AG04449 (cell line): ENCODE measurements around the gene POLR2E.

Experiments
- CTCF ChIA-PET: fragments of 350-600 bp; formaldehyde crosslinking; extraction: SDS; loops from one replicate; lab custom pipeline; 2021; ENCODE audit warnings: antibody characterized with exemption; lab: Yijun Ruan, JAX
- POLR2A ChIA-PET: fragments of 400-600, 350-600 bp; formaldehyde crosslinking; extraction: SDS; loops from one replicate; lab custom pipeline; 2020; ENCODE audit warnings: antibody characterized with exemption, inconsistent platforms; lab: Yijun Ruan, JAX
- DNase-seq: peaks from one replicate; pipeline ENCODE4 v3.0.0-alpha.2; 2010; ENCODE audit warnings: low read depth, low spot score
- H3K4me3 ChIP-seq: 2 replicates; pipeline ENCODE4 v1.5.1; 2011; ENCODE audit warnings: low read depth, mild to moderate bottlenecking, control low read depth, low read length
- TF ChIP-seq, protein P1 (sequence below): IDR thresholded peaks from one replicate; pipeline ENCODE4 v1.5.1; 2011; ENCODE audit warnings: mild to moderate bottlenecking, moderate library complexity, low read length, control low read depth, inconsistent platforms; ENCODE audit not compliant: insufficient read depth; ENCODE audit errors: missing control alignments

The POLR2E gene

DNA sequence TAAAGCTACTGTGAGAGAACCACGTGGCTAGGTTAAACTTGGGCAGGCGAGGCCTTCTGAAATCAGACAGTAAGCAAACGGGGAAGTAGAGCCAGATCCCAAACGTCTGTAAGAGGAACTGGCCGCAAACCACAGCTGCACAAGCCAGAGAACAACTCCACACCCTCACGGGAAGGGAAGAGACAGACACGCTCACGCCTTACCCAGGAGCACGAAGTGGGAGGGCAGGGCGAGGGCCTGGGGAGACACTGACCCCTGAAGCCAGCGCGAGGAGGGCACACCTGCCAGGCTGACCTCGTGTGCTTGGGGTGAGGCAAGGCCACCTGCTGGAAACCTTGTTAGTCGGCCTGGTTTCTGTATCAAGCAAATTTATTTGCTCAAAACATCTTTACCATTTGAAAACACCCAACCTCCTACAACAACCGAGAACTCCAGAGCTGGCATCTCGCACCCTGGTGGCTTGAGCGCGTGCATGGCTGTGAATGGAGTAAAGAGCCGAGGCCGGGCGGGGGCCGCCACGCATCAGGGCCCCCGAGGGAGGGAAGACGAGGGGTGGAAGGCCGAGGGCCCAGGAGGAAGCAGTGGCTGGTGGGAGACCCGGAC, 7.3 kb downstream of the POLR2E start:
- CTCF ChIA-PET: interaction anchor here (1.4 kb wide), 1 partner anchor 23 kb away, joined by 4 read pairs; no protein-coding TSS in a partner anchor
- POLR2A ChIA-PET: no interaction called here
- TF ChIP-seq, protein P1, sequence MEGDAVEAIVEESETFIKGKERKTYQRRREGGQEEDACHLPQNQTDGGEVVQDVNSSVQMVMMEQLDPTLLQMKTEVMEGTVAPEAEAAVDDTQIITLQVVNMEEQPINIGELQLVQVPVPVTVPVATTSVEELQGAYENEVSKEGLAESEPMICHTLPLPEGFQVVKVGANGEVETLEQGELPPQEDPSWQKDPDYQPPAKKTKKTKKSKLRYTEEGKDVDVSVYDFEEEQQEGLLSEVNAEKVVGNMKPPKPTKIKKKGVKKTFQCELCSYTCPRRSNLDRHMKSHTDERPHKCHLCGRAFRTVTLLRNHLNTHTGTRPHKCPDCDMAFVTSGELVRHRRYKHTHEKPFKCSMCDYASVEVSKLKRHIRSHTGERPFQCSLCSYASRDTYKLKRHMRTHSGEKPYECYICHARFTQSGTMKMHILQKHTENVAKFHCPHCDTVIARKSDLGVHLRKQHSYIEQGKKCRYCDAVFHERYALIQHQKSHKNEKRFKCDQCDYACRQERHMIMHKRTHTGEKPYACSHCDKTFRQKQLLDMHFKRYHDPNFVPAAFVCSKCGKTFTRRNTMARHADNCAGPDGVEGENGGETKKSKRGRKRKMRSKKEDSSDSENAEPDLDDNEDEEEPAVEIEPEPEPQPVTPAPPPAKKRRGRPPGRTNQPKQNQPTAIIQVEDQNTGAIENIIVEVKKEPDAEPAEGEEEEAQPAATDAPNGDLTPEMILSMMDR: no peak
- H3K4me3 ChIP-seq: no peak overlapping the region
- no peak for DNase-seq

DNA sequence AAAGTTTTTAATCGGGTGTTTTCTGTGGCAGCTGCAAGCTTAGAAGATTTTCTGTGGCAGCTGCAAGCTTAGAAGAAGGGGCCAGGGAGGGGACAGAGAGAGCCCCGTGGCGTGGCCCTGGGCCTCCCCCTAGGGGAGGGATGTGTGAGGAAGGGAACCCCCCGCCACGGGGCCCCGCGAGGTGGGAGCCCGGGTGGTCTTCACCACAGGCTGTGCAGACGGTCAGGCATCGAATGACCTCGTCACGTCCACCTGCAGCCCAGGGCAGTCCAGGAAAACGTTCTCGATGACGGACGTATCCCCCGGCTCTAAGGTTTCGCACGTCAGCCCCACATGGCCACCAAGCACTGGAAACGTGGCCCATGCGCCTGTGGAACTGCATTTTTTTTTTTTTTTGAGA, 8.6 kb downstream of the POLR2E start:
- TF ChIP-seq, protein P1: no peak
- no peak for DNase-seq
- CTCF ChIA-PET: no interaction called here
- no peak overlapping the region for H3K4me3 ChIP-seq
- POLR2A ChIA-PET: interaction anchor here (0.6 to 1.8 kb wide), 3 partner anchors 14 to 65 kb away, joined by 3 to 6 read pairs (median 4); partner anchors contain the start of genes CNN2 and RNU6-2

DNA sequence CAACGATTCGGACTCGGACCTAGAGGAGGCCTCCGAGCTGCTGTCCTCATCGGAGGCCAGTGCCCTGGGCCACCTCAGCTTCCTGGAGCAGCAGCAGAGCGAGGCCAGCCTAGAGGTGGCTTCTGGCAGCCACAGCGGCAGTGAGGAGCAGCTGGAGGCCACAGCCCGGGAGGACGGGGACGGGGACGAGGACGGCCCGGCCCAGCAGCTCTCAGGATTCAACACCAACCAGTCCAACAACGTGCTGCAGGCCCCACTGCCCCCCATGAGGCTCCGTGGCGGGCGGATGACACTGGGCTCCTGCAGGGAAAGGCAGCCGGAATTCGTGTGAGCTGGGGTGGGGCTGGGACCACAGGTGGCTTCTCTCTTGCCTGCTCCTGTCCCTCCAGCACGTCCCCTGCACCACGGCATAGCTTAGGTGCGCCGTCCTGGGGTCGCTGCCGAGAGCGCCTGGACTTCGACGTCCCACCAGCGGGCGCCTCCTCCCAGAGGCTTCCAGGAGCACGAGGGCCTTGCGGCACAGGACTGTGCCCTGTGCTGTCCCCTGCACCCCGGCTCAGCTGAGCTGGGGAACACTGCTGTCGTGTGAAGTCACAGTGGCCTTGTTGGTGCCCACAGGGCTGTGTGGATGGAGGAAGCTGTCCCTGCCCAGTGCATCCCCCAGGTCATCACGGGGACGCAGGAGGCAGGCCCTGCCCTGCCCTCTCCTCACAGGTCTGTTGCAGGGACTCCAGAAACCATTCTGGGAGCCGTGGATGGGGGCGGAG, 9.3 kb downstream of the POLR2E start:
- no peak for DNase-seq
- H3K4me3 ChIP-seq: no peak overlapping the region
- TF ChIP-seq, protein P1: no peak
- ChIA-PET CTCF (interaction anchor here (0.9 to 1.7 kb wide), 3 partner anchors 19 to 109 kb away, joined by 3 to 5 read pairs (median 3); partner anchors contain the start of gene ARHGAP45), POLR2A (interaction anchor here (0.6 to 1.8 kb wide), 4 partner anchors 13 to 64 kb away, joined by 3 to 6 read pairs (median 4); partner anchors contain the start of genes CNN2 and RNU6-2)

DNA sequence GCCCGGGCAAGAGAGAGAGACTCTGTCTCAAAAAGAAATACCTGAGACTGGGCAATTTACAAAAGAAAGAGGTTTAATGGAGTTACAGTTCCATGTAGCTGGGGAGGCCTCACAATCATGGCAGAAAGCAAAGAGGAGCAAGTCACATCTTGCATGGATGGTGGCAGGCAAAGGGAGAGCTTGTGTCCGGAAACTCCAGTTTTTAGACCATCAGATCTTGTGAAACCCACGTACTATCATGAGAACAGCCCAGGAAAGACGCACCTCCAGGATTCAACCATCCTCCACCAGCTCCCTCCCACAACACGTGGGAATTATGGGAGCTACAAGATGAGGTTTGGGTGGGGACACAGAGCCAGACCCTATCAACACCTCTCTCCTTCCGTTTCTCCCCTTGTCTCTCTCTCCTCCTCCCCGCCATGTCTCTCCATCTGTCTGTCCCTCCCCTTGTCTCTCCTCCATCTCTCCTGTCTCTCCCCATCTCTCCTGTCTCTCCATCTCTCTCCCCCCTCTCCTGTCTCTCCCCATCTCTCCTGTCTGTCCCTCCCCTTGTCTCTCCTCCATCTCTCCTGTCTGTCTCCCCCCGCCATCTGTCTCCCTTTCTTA, 10.0 kb downstream of the POLR2E start:
- no peak overlapping the region for H3K4me3 ChIP-seq
- ChIA-PET POLR2A (interaction anchor here (0.6 to 1.8 kb wide), 4 partner anchors 9 to 1245 kb away, joined by 3 to 6 read pairs (median 4); partner anchors contain the start of gene CNN2), CTCF (interaction anchor here (0.9 to 1.7 kb wide), 4 partner anchors 9 to 109 kb away, joined by 3 to 5 read pairs (median 3); partner anchors contain the start of gene ARHGAP45)
- no peak for DNase-seq
- TF ChIP-seq, protein P1: no peak

DNA sequence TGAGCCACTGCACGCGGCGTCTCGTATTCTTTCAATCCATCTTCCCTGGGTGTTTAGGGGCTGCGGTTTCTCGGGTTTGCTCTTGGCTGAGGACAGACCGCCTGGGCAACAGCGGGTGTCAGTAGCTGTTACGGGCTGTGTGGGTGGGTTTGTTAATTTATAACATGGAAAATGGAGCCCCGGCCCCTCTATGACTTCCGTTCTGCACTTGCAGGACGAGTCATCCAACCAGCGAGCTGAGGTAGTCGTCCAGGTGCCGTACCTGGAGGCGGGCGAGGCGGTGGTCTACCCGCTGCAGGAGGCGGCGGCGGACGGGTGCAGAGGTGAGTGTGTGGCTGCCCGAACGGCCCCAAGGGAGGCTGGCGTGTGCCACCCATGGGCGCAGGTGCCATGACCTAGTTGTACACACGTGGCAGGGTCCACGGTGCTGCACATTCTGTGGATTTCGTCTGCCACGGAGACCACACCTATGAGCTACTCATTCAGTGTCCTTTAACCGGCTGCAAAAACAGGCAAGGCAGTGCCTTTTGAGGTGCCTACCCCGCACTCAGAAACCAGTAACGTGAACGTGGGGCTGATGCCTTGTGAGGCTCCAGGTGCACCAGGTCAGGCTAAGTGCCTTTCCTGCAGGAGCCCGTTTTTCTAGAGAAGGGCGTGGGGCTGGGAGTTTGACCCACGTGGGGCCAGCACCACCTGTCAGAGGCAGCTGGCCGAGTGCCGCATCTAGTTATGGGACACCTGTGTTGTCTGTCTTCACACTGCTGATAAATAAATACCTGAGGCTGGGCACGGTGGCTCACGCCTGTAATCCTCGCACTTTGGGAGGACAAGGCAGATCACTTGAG, 10.9 kb downstream of the POLR2E start:
- ChIA-PET CTCF (interaction anchor here (0.5 to 1.7 kb wide), 3 partner anchors 10 to 104 kb away, joined by 3 to 5 read pairs (median 3); partner anchors contain the start of gene ARHGAP45), POLR2A (interaction anchor here (0.7 to 1.7 kb wide), 2 partner anchors 8 to 10 kb away, joined by 4 to 5 read pairs; no protein-coding TSS in a partner anchor)
- TF ChIP-seq, protein P1: no peak

More for the DNA sequence above, 10.9 kb downstream of the POLR2E start:
- DNase-seq: no peak
- no peak overlapping the region for H3K4me3 ChIP-seq
